DOHH2 (cell line): ENCODE results near the gene NAALADL2.

Source experiments
- H3F3A ChIP-seq: fragments of 200-600 bp; sonication (generic), shearing (Covaris generic); 2 replicates; pipeline ENCODE4 v1.6.0; 2016; ENCODE audit warnings: antibody characterized with exemption, mild to moderate bottlenecking; ENCODE audit not compliant: control insufficient read depth, insufficient read depth
- H3K27ac ChIP-seq: fragments of 200-600 bp; sonication (generic); 2 replicates; pipeline ENCODE4 v1.5.1; 2014; ENCODE audit warnings: low read depth, mild to moderate bottlenecking, low read length, moderate library complexity
- H3K27me3 ChIP-seq: fragments of 200-600 bp; sonication (generic); 2 replicates; pipeline ENCODE4 v1.6.1; 2014; ENCODE audit warnings: mild to moderate bottlenecking, low read length, mixed read lengths; ENCODE audit not compliant: control insufficient read depth
- H3K36me3 ChIP-seq: fragments of 200-600 bp; sonication (generic); 2 replicates; pipeline ENCODE4 v1.6.1; 2014; ENCODE audit warnings: mild to moderate bottlenecking, low read length, moderate library complexity, mixed read lengths; ENCODE audit not compliant: control insufficient read depth
- H3K4me1 ChIP-seq: fragments of 200-600 bp; sonication (generic); 2 replicates; pipeline ENCODE4 v1.6.1; 2014; ENCODE audit warnings: mild to moderate bottlenecking, low read length, mixed read lengths; ENCODE audit not compliant: control insufficient read depth
- H3K4me2 ChIP-seq: fragments of 200-600 bp; sonication (generic); 2 replicates; pipeline ENCODE4 v1.6.0; 2014; ENCODE audit warnings: mild to moderate bottlenecking, low read length, moderate library complexity
- H3K4me3 ChIP-seq: fragments of 200-600 bp; sonication (generic); 2 replicates; pipeline ENCODE4 v1.5.1; 2014; ENCODE audit warnings: mild to moderate bottlenecking, low read length, mixed read lengths
- H3K79me2 ChIP-seq: fragments of 200-600 bp; sonication (generic); 2 replicates; pipeline ENCODE4 v1.6.1; 2014; ENCODE audit warnings: mild to moderate bottlenecking, low read length, mixed read lengths; ENCODE audit not compliant: control insufficient read depth
- H3K9me2 ChIP-seq: fragments of 200-600 bp; sonication (generic); replicated peaks from 2 replicates; pipeline ENCODE4 v1.6.1; 2014; ENCODE audit warnings: mild to moderate bottlenecking, low read length, mixed read lengths; ENCODE audit not compliant: control insufficient read depth
- H3K9me3 ChIP-seq: fragments of 200-600 bp; sonication (generic); 2 replicates; pipeline ENCODE4 v1.6.1; 2014; ENCODE audit warnings: antibody characterized with exemption, low read length, mixed read lengths; ENCODE audit not compliant: control insufficient read depth, insufficient read depth
- H4K20me1 ChIP-seq: fragments of 200-600 bp; sonication (generic); 2 replicates; pipeline ENCODE4 v1.6.0; 2014; ENCODE audit warnings: low read depth, mild to moderate bottlenecking, antibody characterized with exemption, low read length, moderate library complexity; ENCODE audit not compliant: control insufficient read depth, insufficient read depth
- EZH2phosphoT487 ChIP-seq: fragments of 200-600 bp; sonication (generic); IDR thresholded peaks from 2 replicates; pipeline ENCODE4 v1.6.1; 2017; ENCODE audit warnings: borderline replicate concordance, mild to moderate bottlenecking, antibody characterized with exemption, low read length, moderate library complexity, mixed read lengths
- TF ChIP-seq, protein P1 (sequence below): fragments of 200-600 bp; sonication (generic); IDR thresholded peaks from one replicate; pipeline ENCODE4 v1.5.1; 2014; ENCODE audit warnings: antibody characterized with exemption, mild to moderate bottlenecking, low read depth, low read length; ENCODE audit not compliant: poor library complexity, severe bottlenecking

The NAALADL2 gene

DNA sequence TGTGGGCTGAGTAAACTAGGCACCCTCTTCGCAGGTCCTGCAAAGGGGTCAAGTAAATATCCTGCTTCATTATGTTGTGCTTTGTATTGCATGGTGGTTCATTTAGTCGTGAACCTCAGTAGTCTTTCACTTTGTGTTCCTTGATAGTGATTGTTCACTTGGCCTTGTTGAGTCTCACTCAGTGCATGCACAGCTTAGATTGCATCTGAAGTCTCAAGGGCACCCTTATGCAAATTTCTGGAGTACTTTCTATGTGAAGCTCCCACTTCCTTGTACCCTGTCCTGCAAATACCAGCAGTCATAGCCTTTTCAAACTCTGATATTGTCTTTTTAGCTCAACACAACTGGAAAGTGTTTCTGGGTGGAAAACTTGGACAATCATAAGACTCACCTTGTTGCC lies 519.2 kb downstream of the NAALADL2 start:
- Histone ChIP-seq H3K9me3 (no peaks in the 10 kb centered on the region), H3K4me2 (no peak overlapping the region), H3K27ac (no peak overlapping the region), H3K4me3 (no peak overlapping the region), H3K9me2 (no peaks in the 10 kb centered on the region), H3K4me1 (no peaks in the 10 kb centered on the region), H3K36me3 (no peaks in the 10 kb centered on the region), H3K79me2 (no peaks in the 10 kb centered on the region), H4K20me1 (no peaks in the 10 kb centered on the region), H3K27me3 (no peaks in the 10 kb centered on the region), H3F3A (no peaks in the 10 kb centered on the region)
- TF ChIP-seq, protein P1, sequence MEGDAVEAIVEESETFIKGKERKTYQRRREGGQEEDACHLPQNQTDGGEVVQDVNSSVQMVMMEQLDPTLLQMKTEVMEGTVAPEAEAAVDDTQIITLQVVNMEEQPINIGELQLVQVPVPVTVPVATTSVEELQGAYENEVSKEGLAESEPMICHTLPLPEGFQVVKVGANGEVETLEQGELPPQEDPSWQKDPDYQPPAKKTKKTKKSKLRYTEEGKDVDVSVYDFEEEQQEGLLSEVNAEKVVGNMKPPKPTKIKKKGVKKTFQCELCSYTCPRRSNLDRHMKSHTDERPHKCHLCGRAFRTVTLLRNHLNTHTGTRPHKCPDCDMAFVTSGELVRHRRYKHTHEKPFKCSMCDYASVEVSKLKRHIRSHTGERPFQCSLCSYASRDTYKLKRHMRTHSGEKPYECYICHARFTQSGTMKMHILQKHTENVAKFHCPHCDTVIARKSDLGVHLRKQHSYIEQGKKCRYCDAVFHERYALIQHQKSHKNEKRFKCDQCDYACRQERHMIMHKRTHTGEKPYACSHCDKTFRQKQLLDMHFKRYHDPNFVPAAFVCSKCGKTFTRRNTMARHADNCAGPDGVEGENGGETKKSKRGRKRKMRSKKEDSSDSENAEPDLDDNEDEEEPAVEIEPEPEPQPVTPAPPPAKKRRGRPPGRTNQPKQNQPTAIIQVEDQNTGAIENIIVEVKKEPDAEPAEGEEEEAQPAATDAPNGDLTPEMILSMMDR = no peak
- no peak for TF ChIP-seq EZH2phosphoT487

DNA sequence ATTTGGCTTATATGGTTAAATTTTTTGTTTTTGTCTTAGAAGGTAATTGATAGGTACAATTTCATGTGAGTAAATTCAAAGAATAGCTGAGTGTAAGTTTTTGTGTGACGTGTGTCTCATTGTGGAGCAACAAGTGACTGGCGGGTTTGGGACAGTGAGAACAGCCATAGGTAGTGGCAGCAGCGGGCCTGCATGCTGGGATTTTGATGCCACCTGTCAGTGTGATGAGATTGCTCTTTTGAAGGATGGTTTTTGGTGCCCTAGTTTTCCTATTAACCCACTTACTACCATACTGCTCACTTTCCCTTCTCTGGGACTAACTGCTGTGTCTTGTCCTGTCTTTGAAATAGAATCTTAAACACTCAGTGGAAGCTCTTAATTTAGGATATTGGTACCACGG lies 522.6 kb downstream of the NAALADL2 start:
- Histone ChIP-seq H3K9me2 (no peaks in the 10 kb centered on the region), H3K79me2 (no peaks in the 10 kb centered on the region), H3K27me3 (no peaks in the 10 kb centered on the region), H3K4me3 (no peak overlapping the region), H3K4me1 (no peaks in the 10 kb centered on the region), H3K4me2 (no peak overlapping the region), H3K27ac (no peak overlapping the region), H4K20me1 (no peaks in the 10 kb centered on the region), H3K36me3 (no peaks in the 10 kb centered on the region), H3F3A (no peaks in the 10 kb centered on the region), H3K9me3 (no peaks in the 10 kb centered on the region)
- no peak for TF ChIP-seq EZH2phosphoT487
- TF ChIP-seq, protein P1 = no peak

DNA sequence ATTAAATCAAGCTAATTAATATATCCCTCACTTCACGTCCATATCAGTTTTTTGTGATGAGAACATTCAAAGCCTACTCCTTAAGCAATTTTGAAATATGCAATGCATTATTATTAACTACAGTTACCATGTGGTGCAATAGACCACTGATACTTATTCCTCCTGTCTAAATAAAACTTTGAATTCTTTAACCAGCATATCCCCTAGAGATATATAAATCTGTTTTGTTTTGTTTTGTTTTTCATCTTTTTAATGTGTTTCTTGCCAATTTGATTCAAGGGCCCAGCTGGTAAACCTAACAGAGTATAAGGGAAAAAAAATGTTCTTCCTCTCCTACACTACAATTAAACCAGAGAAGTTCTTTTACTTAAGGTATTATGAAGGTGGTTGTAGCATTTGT lies 524.2 kb downstream of the NAALADL2 start:
- Histone ChIP-seq H3K27ac (no peak overlapping the region), H3K4me2 (no peak overlapping the region), H4K20me1 (no peaks in the 10 kb centered on the region), H3K36me3 (no peaks in the 10 kb centered on the region), H3K79me2 (no peaks in the 10 kb centered on the region), H3K4me1 (no peaks in the 10 kb centered on the region), H3K9me2 (no peaks in the 10 kb centered on the region), H3F3A (no peaks in the 10 kb centered on the region), H3K9me3 (no peaks in the 10 kb centered on the region), H3K4me3 (no peak overlapping the region), H3K27me3 (no peaks in the 10 kb centered on the region)
- TF ChIP-seq EZH2phosphoT487 = no peak
- TF ChIP-seq, protein P1 = no peak

DNA sequence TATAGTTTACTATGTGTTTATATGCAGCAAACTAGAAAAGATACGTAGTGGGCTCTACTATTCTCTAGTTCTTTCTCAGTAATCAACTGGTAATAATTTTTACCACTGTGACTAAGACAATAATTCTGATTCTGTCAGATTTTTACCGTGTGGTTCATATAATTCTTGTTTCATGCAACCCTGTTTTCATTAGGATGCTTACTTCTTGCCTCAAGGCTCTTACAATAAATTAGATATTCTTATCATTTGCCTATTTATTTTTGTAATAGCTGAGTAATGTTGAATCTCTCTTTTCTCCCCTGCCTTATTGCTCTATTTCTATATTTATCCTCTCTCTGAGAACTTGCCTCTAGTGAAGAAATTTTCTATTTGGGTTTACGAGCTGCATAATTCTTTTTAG lies 524.7 kb downstream of the NAALADL2 start:
- H3K4me2 ChIP-seq = no peak overlapping the region
- no peaks in the 10 kb centered on the region for H3K9me2 ChIP-seq
- H3K9me3 ChIP-seq = no peaks in the 10 kb centered on the region
- H3K36me3 ChIP-seq = no peaks in the 10 kb centered on the region
- H4K20me1 ChIP-seq = no peaks in the 10 kb centered on the region
- no peak overlapping the region for H3K4me3 ChIP-seq
- no peaks in the 10 kb centered on the region for H3K27me3 ChIP-seq
- H3F3A ChIP-seq = no peaks in the 10 kb centered on the region
- no peaks in the 10 kb centered on the region for H3K79me2 ChIP-seq
- no peaks in the 10 kb centered on the region for H3K4me1 ChIP-seq
- TF ChIP-seq, protein P1 = no peak
- TF ChIP-seq EZH2phosphoT487 = no peak
- H3K27ac ChIP-seq = no peak overlapping the region
